SJSA1 (cell line): ENCODE measurements around the gene ATN1. TPM values are rescaled to one million over a fixed set of nuclear protein-coding genes. Genes with fewer than 3 reads are reported as not detected.

Experiments
- DNase-seq, 2 experiments: peaks; one replicate each; pipeline ENCODE4 v3.0.0-alpha.2; 2015 to 2020; ENCODE audit warnings: low spot score in 2 of 2, low read depth in 1 of 2
- H3K27ac ChIP-seq: fragments of 250-450 bp; sonication (Bioruptor Pico); 2 replicates; pipeline ENCODE4 v1.5.1; 2020; ENCODE audit warnings: mild to moderate bottlenecking, moderate library complexity
- H3K27me3 ChIP-seq: fragments of 250-450 bp; sonication (Bioruptor Pico); replicated peaks from 2 replicates; pipeline ENCODE4 v1.5.1; 2020; ENCODE audit warnings: mild to moderate bottlenecking, moderate library complexity
- H3K36me3 ChIP-seq: fragments of 250-450 bp; sonication (Bioruptor Pico); 2 replicates; pipeline ENCODE4 v1.5.1; 2020; ENCODE audit warnings: mild to moderate bottlenecking
- H3K4me1 ChIP-seq: fragments of 250-450 bp; sonication (Bioruptor Pico); replicated peaks from 2 replicates; pipeline ENCODE4 v1.6.1; 2021; ENCODE audit warnings: mild to moderate bottlenecking
- H3K4me3 ChIP-seq: fragments of 250-450 bp; sonication (Bioruptor Pico); 2 replicates; pipeline ENCODE4 v1.5.1; 2020; ENCODE audit warnings: mild to moderate bottlenecking
- H3K9me3 ChIP-seq: fragments of 250-450 bp; sonication (Bioruptor Pico); replicated peaks from 2 replicates; pipeline ENCODE4 v1.5.1; 2020; ENCODE audit warnings: mild to moderate bottlenecking
- total RNA-seq: library from RNA; depleted of rRNA; stranded (reverse); fragments of >200 nt; shearing (Covaris generic); gene quantifications from 2 replicates; pipeline ENCODE4 v1.2.3, GENCODE V29; 2014

Gene ATN1
- total RNA-seq, 1 experiment from 2014 or later = 7.2 TPM

DNA sequence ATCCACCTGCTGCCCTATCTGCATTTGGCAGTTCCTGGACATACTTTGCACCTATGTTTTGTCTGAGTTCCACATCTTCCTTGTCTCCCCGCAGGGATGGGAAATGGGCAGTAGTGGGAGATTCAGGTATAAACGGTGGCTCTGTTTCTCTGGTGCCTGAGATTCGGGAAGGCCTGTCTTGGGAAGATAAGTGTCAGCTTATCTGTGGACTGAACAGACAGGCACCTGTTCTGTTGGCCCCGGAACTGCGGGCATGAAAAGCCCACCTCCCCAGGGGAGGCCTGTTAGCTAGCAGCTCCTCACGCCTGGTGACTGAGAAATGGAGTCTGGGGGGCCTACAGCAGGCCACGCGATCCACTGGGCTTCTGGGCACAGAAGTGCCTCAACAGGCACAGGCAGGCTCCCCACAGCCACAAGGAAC, 36.9 kb downstream of the ATN1 start:
- Histone ChIP-seq H3K36me3 (peaks cover 60% of the 10 kb centered on the region), H3K4me3 (no peak overlapping the region), H3K4me1 (peaks cover 40% of the 10 kb centered on the region), H3K27me3 (no peaks in the 10 kb centered on the region), H3K9me3 (no peaks in the 10 kb centered on the region), H3K27ac (no peak overlapping the region)
- no peak for DNase-seq

DNA sequence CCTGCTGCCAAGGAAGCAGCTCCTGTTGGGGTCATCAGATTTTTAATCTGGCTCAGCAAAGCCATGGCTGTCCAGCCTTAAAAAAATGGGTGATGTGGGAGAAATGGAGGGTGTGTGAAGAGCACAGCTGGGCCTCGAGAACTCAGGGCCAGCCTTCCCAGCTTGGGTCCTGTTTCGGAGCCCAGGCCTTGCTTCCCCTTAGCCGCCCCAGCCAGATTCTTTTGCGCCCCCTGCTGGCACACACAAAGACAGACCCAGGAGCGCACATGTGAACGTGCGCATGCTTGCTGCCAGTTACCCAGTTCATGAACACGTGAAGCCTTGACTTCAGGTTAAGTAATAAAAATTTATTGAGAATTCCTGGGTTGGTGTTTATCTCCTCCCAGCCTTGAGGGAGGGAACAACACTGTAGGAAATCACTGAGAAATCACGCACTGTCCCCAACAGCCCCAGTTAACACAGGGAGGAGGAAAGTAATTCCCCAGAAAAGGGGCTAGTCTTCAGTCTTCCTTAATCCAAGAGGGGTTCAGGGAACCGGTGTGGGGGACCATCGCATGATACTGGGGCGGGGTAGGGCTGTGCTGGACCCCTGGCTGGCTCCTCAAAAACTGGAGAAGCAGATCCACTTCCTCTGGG, 37.4 kb downstream of the ATN1 start:
- peaks cover 40% of the 10 kb centered on the region for H3K4me1 ChIP-seq
- peaks cover 65% of the 10 kb centered on the region for H3K36me3 ChIP-seq
- no peaks in the 10 kb centered on the region for H3K27me3 ChIP-seq
- H3K4me3 ChIP-seq = no peak overlapping the region
- no peaks in the 10 kb centered on the region for H3K9me3 ChIP-seq
- no peak overlapping the region for H3K27ac ChIP-seq
- peak; percentile 71 to 83 for DNase-seq

DNA sequence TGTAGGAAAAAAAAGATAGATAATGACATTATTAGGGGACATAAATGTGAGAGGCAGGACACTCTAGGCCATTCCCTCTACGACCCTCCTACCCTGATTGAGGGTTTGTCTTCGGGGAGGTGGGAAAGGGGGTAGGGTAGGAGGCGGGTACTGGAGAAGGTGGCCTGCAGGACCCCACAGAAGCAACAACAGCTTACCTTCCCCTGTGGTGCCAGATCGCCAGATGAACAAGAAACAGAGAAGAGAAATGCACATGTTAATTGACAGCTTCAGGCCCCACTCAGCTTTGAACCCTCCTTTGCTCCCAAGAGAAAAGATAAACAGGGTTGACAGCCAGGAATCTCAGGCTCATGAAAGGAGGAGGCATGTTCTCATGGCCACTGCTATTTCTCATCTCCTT, 38.0 kb downstream of the ATN1 start:
- Histone ChIP-seq H3K9me3 (no peaks in the 10 kb centered on the region), H3K27me3 (no peaks in the 10 kb centered on the region), H3K27ac (no peak overlapping the region), H3K36me3 (peaks cover 68% of the 10 kb centered on the region), H3K4me3 (no peak overlapping the region), H3K4me1 (peaks cover 36% of the 10 kb centered on the region)
- DNase-seq = no peak

DNA sequence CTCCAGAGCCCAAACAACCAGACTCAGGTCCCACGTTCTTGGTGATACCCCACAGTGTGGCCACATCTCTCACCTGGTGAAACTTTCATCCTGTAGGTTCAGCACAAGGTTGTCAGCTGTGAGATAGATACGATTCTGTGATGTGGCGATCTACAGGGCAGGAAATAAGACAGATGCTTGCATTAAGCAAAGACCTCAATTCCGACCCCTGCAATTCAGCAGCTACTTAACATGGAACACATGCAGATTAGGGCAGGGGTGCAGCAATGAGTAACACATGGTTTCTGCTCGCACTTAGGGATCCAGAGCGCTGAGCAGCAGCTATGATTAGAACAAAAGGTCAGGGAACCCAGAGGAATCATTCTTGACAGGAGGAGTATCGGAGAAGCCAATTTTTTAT, 38.6 kb downstream of the ATN1 start:
- Histone ChIP-seq H3K4me1 (peaks cover 30% of the 10 kb centered on the region), H3K27ac (no peak overlapping the region), H3K27me3 (no peaks in the 10 kb centered on the region), H3K36me3 (peaks cover 71% of the 10 kb centered on the region), H3K4me3 (no peak overlapping the region), H3K9me3 (no peaks in the 10 kb centered on the region)
- DNase-seq = no peak

DNA sequence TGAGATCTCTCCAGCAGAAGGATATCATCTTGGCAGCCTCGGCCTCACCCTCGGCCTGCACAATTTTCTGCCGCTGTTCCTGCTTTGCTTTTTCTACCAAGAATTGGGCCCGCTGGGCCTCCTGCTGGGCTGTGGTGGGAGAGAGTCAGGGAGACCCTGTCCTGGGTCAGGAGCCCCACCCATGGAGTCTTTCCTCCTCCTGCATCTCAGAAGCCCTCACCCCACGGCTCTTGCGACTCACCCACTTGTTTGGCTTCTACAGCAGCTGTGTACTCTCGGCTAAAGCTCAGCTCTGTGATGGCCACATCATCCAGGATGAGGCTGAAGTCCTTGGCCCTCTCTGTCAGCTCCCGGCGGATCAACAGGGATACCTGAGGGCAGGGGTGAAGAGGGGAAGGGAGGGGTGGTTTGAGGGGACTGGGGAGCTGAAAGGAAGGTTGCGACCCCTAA, 39.9 kb downstream of the ATN1 start:
- no peaks in the 10 kb centered on the region for H3K27me3 ChIP-seq
- no peaks in the 10 kb centered on the region for H3K9me3 ChIP-seq
- H3K4me1 ChIP-seq = peaks cover 21% of the 10 kb centered on the region
- H3K27ac ChIP-seq = no peak overlapping the region
- H3K36me3 ChIP-seq = peaks cover 81% of the 10 kb centered on the region
- no peak overlapping the region for H3K4me3 ChIP-seq
- DNase-seq = no peak

DNA sequence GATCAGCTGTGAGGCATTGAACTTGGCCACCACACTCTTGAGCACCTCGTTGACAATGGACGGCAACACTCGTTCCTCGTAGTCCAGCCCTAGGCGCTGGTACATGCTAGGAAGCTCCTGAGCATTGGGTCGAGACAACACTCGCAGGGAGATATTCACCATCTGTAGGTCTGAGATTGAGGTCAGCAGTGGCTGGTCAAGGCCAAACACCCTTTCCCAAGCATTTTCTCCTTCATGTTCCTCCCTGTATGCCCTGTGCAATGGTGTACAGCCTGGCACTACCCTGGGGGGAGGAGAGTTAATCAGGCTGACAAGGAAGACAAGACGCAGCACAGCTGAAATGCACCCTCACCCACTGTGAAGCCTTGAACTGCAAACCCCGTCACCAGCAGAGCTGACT, 40.7 kb downstream of the ATN1 start:
- no peak overlapping the region for H3K4me3 ChIP-seq
- H3K27ac ChIP-seq = no peak overlapping the region
- H3K9me3 ChIP-seq = no peaks in the 10 kb centered on the region
- DNase-seq = no peak
- peaks cover 86% of the 10 kb centered on the region for H3K36me3 ChIP-seq
- no peaks in the 10 kb centered on the region for H3K27me3 ChIP-seq
- H3K4me1 ChIP-seq = peaks cover 20% of the 10 kb centered on the region

DNA sequence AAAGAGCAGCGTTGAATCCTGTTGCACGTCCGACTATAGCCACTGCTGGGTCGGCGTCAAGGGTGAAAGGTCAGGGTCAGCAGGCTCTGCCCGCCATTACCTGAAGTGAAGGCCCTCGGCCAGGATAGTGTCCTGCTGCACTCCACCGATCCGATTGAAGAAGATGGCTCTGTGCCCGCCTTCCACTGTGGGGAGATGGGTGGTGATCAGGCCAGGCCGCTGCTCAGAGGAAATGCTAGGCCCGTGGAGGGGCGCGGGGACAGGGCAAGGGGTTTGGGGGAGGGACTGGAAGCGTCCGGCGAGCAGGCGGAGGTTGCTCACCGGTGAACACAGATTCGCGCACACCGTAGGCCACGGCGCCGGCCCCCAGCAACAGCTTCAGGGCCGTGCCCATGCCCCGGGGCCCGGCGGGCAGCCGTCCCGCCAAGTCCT, 42.4 kb downstream of the ATN1 start:
- DNase-seq = peak in 1 of 2 experiments; percentile 28
- H3K36me3 ChIP-seq = peaks cover 88% of the 10 kb centered on the region

DNA sequence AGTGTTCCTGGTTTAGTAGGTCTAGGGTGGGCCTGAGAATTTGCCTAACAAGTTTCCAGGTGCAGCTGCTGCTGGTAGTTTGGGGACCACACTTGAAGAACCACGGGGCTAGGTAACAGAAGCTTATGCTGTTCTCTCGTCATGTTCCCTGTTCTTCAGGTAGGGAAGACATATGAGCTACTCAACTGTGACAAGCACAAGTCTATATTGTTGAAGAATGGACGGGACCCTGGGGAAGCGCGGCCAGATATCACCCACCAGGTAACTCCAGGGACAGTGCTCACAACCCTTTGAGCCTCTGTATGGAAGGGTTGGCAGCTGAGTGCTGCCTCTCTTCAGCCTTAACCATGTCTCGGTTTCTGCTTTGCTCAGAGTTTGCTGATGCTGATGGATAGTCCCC, 46.4 kb downstream of the ATN1 start:
- no peak overlapping the region for H3K27ac ChIP-seq
- no peaks in the 10 kb centered on the region for H3K9me3 ChIP-seq
- no peak overlapping the region for H3K4me3 ChIP-seq
- no peaks in the 10 kb centered on the region for H3K27me3 ChIP-seq
- DNase-seq = no peak
- H3K4me1 ChIP-seq = peaks cover 9% of the 10 kb centered on the region
- H3K36me3 ChIP-seq = peaks cover 87% of the 10 kb centered on the region

More for the DNA sequence above, 42.4 kb downstream of the ATN1 start:
- Histone ChIP-seq H3K4me3 (peak overlapping the region; percentile 72), H3K27me3 (no peaks in the 10 kb centered on the region), H3K4me1 (peaks cover 20% of the 10 kb centered on the region), H3K27ac (peak overlapping the region; percentile 91), H3K9me3 (no peaks in the 10 kb centered on the region)

DNA sequence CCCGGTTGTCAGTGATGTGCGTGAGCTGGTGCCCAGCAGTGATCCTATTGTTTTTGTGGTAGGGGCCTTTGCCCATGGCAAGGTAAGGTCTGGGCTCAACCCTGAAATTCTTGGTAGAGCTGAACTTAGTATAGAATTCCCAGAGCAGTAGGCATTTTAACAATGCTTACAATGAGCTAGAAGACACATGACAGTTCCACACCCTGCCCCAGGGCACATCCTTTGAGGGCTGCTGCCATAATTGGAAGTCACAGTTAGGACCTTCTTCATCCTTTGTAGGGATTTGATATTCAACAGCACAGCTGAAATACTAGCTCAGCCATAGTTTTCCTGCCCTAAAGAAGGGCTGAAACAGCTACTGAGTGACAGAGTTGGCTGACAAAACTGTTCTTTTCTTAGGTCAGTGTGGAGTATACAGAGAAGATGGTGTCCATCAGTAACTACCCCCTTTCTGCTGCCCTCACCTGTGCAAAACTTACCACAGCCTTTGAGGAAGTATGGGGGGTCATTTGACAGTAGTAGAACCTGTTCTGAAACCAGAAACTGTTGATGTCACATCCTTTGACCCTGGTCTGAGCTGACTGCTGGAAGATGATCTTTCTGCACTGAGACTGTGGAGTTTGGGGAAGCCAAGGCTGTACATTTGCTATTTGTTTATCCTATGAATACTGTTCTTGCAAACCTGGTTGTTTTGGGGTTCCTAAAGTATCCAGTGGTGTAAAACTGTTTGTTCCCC, 47.7 kb downstream of the ATN1 start:
- H3K4me1 ChIP-seq = peaks cover 5% of the 10 kb centered on the region; the same call in 1 of the 2 replicates
- H3K4me3 ChIP-seq = no peak overlapping the region
- H3K36me3 ChIP-seq = peaks cover 85% of the 10 kb centered on the region
- H3K27me3 ChIP-seq = no peaks in the 10 kb centered on the region
- H3K27ac ChIP-seq = no peak overlapping the region
- DNase-seq = no peak
- no peaks in the 10 kb centered on the region for H3K9me3 ChIP-seq

DNA sequence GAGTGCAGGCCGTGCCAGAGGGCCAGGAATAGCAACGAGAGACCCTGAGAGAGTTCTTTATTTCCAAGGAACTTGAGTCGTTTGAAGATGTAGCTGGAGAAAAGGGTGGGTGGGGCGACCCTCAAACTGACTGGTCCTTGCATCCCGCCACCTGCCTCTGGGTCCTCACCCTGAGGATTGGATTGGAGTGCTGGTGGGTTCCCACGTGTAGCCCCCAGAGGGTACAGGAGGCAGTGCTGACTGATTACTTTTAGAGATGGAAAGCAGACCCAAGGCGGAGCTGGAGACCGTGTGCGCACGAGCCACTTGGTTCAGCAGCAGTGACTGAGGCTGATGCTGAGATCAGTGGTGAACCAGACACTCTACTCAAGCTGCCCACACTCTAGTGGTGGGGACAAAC, 49.9 kb downstream of the ATN1 start:
- no peak overlapping the region for H3K27ac ChIP-seq
- H3K9me3 ChIP-seq = no peaks in the 10 kb centered on the region
- no peaks in the 10 kb centered on the region for H3K4me1 ChIP-seq
- H3K27me3 ChIP-seq = no peaks in the 10 kb centered on the region
- no peak overlapping the region for H3K4me3 ChIP-seq
- peaks cover 91% of the 10 kb centered on the region for H3K36me3 ChIP-seq
- no peak for DNase-seq

DNA sequence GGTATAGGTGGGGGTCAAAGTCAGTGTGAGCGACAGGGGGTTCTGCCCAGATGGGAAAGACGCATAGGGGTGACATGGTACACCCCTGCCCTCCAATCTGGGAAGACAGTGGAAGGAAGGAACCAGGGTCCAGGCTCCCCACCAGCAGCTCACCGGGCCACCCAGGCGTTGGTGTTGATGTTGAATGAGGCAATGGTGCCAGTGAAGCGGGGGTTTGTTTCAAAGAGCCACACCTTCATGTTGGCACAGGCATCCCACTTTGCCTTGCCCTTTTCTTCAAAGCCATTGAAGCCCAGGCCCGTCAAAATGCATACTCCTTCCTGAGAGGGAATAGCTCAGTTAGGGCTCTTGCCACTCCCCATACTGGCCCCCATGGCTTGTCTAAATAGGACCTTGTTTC, 50.4 kb downstream of the ATN1 start:
- no peak overlapping the region for H3K4me3 ChIP-seq

DNA sequence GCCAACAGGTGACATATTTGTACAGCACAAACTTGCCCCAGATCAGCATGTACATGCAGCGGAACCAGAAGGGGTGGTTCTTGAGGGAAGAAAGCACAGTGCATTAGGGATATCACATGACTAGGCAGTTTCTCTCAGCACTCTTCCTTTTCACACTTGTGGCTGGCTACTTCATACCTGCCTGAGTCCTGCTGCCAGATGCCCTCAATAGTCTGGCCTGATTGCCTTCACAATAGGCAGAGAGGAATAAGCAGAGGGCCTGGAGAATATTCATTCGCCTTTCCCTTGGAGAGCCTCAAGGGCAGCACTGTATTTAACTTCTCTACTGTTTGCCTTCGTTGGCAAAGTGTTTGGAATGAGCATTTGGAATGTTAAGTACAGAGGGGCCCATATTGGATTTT, 50.9 kb downstream of the ATN1 start:
- Histone ChIP-seq H3K4me3 (no peak overlapping the region), H3K4me1 (no peaks in the 10 kb centered on the region), H3K27ac (no peak overlapping the region), H3K9me3 (no peaks in the 10 kb centered on the region), H3K27me3 (no peaks in the 10 kb centered on the region), H3K36me3 (peaks cover 89% of the 10 kb centered on the region)
- DNase-seq = no peak

More for the DNA sequence above, 50.4 kb downstream of the ATN1 start:
- no peak for DNase-seq
- H3K27me3 ChIP-seq = no peaks in the 10 kb centered on the region
- H3K9me3 ChIP-seq = no peaks in the 10 kb centered on the region
- peaks cover 92% of the 10 kb centered on the region for H3K36me3 ChIP-seq
- no peak overlapping the region for H3K27ac ChIP-seq
- H3K4me1 ChIP-seq = no peaks in the 10 kb centered on the region

DNA sequence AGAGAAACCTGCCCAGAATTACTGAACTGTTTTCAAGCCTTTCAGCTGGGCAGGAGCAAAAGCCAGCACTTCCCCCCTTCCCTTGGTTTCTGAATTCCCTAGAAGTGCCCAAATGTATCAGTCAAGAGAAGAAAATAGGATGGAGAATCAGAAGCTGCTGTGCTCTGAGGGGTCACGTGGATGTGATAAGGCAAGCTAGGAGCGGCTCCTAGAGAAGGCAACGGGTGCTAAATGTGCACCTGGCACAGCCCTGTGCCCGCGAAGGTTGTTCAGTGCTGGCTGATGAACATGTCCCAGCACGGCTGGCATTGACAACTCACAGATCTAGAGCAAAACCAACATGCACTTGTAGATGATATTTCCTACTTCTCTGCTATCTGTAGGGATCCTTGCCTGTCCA, 51.3 kb downstream of the ATN1 start:
- Histone ChIP-seq H3K9me3 (no peaks in the 10 kb centered on the region), H3K36me3 (peaks cover 84% of the 10 kb centered on the region), H3K4me3 (no peak overlapping the region), H3K4me1 (no peaks in the 10 kb centered on the region), H3K27me3 (no peaks in the 10 kb centered on the region), H3K27ac (no peak overlapping the region)
- no peak for DNase-seq

DNA sequence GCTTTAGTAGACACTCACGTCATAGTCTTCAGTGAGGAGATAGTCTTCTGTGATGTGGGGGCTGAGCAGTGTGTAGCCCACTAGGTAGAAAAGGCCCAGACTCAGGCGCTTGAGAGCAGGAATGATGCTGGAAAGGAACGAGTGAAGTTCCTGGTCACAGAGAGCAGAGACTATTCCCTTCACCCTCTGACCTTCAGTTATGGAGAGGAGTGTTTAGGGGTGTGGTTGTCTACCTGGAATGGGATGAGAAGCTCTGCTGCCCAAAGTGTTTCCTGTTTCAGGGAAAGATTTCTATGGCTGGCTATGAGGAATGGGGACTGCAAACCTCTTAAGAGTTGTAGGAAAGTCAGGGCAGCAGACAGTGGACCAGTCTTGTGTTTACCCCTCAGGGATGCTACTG, 51.7 kb downstream of the ATN1 start:
- Histone ChIP-seq H3K4me3 (no peak overlapping the region), H3K36me3 (peaks cover 84% of the 10 kb centered on the region), H3K4me1 (no peaks in the 10 kb centered on the region), H3K27ac (no peak overlapping the region), H3K9me3 (no peaks in the 10 kb centered on the region), H3K27me3 (no peaks in the 10 kb centered on the region)
- DNase-seq = no peak
